Adrenal gland (tissue), 12 donors: ENCODE results near the gene CPTP. TPM values are rescaled to one million over a fixed set of nuclear protein-coding genes. Genes with fewer than 3 reads are reported as not detected.

Experiments
- DNase-seq, 7 donors: peaks; one replicate each; pipeline ENCODE4 v3.0.0-alpha.2; 2019 to 2020
- H3K27ac ChIP-seq, 5 donors: fragments of 200-600 bp; sonication (generic) in 4 of 5; 1 replicate in 3 of 5; 2 replicates in 2 of 5; pipeline versions ENCODE4 v1.5.1 to v1.8.0; 2016 to 2020; ENCODE audit warnings: mild to moderate bottlenecking in 1 of 5
- H3K27me3 ChIP-seq: fragments of 200-600 bp; 2 replicates; pipeline ENCODE4 v1.8.0; 2021
- H3K36me3 ChIP-seq, 2 donors: fragments of 200-600 bp; replicated peaks in 1 of 2; 1 replicate in 1 of 2; 2 replicates in 1 of 2; pipeline versions ENCODE4 v1.5.1 to v1.8.0; 2018 to 2022
- H3K4me1 ChIP-seq, 2 donors: fragments of 200-600 bp; replicated peaks in 1 of 2; 1 replicate in 1 of 2; 2 replicates in 1 of 2; pipeline versions ENCODE4 v1.5.1 to v1.8.0; 2018 to 2021
- H3K4me3 ChIP-seq, 4 donors: fragments of 200-600 bp; sonication (generic) in 3 of 4; one replicate each; pipeline ENCODE4 v1.5.1; 2016 to 2018
- H3K9me3 ChIP-seq, 3 donors: fragments of 200-600 bp; sonication (generic) in 1 of 3; replicated peaks in 1 of 3; 1 replicate in 2 of 3; 2 replicates in 1 of 3; pipeline versions ENCODE4 v1.5.1 to v1.8.0; 2016 to 2021
- CTCF ChIP-seq, 6 experiments: fragments of 450-650 bp in 4 of 6; fragments of 200-600 bp in 2 of 6; sonication (generic) in 1 of 6; IDR thresholded peaks; 1 replicate in 5 of 6; 2 replicates in 1 of 6; pipeline versions ENCODE4 v1.5.1 to v1.8.0; 2016 to 2021; ENCODE audit warnings: antibody characterized with exemption in 6 of 6, mild to moderate bottlenecking in 2 of 6, moderate library complexity in 1 of 6
- POLR2A ChIP-seq, 2 donors: fragments of 450-650 bp; IDR thresholded peaks; one replicate each; pipeline ENCODE4 v1.6.1; 2017; ENCODE audit warnings: antibody characterized with exemption in 2 of 2, mild to moderate bottlenecking in 2 of 2, moderate library complexity in 1 of 2
- WGBS, 4 donors: extraction: QIAGEN DNeasy Blood & Tissue Kit in 2 of 4; methylation state at CpG; one replicate each; pipeline versions ENCODE4 v1.1.5 to v1.1.7; 2013 to 2017; 5-methylcytosine and 5-hydroxymethylcytosine counted together
- intact Hi-C, 2 donors: fragments of 100-400 bp; cut with DNase I; formaldehyde crosslinking; loops; one replicate each; pipeline versions ENCODE4 v1.14.1 to v1.15.0; 2022 to 2023
- polyA plus RNA-seq, 3 donors: library from polyadenylated mRNA; stranded (reverse); fragments of 200-250 nt in 2 of 3; fragments of 350-450 nt in 1 of 3; fragmentation: Illumina TruSeq in 1 of 3; extraction: RNeasy Lipid Tissue Mini Kit (QIAGEN cat#74804) in 1 of 3; gene quantifications; one replicate each; pipeline ENCODE4 v1.2.3, GENCODE V29; 2013 to 2014
- total RNA-seq, 9 donors: library from RNA; depleted of rRNA in 4 of 9; stranded (reverse); fragments of >200 nt in 4 of 9; fragments of 120-200 nt in 1 of 9; fragmentation: NEBNext Ultra II Directional in 1 of 9; extraction: Animal tissue kit (Norgen Biotek cat#: 25700) in 1 of 9; gene quantifications; one replicate each; pipeline versions ENCODE4 v1.1.0 to v1.2.4, GENCODE V29; 2013 to 2023
- donor health status: healthy with polysubstance abuse.
- donor health status: Bipolar disorder and iron deficiency.
- donor health status: DM: yes; HTN: yes; CAD: no.
- donor health status: DM: no; HTN: no; CAD: no.
- donor health status: DM: no; HTN: no; CAD: no.
- donor health status: DM: yes; HTN: yes; CAD: no.

The CPTP gene
- total and polyA plus RNA-seq, 12 donors: 2.9 to 53.0 (median 29.0) TPM

GRCh38 chr1:1282998-1283397 is 41.6 kb upstream of the CPTP start:
- peak in 1 of 7 donors; percentile 13 for DNase-seq
- Histone ChIP-seq H3K4me3 (no peak overlapping the region), H3K9me3 (no peaks in the 10 kb centered on the region), H3K27me3 (peaks cover 18% of the 10 kb centered on the region), H3K36me3 (no peaks in the 10 kb centered on the region), H3K4me1 (peaks cover 4 to 16% of the 10 kb centered on the region in 2 donors), H3K27ac (no peak overlapping the region)
- intact Hi-C loops: no loop called here
- TF ChIP-seq CTCF (IDR thresholded peaks at IDR 0.05) (no peak), POLR2A (IDR thresholded peaks at IDR 0.05) (no peak)
- 65 to 72% (median 69%) methylated on average over 8 to 14 of the region's 14 CpGs for WGBS, 4 donors

- Histone ChIP-seq H3K9me3 (no peaks in the 10 kb centered on the region), H3K4me3 (no peak overlapping the region), H3K36me3 (no peaks in the 10 kb centered on the region), H3K4me1 (peaks cover 4 to 16% of the 10 kb centered on the region in 2 donors), H3K27me3 (peaks cover 18% of the 10 kb centered on the region), H3K27ac (no peak overlapping the region)
- no peak for DNase-seq
- 10 to 15% (median 13%) methylated on average over 4 to 8 of the region's 9 CpGs; no CpG with 5 or more reads in 1 of the 4 donors for WGBS, 4 donors
- intact Hi-C loops: no loop called here
- TF ChIP-seq POLR2A (IDR thresholded peaks at IDR 0.05) (no peak), CTCF (IDR thresholded peaks at IDR 0.05) (no peak)
Measured at GRCh38 chr1:1283821-1284220, 40.8 kb upstream of the CPTP start.

- no peak for DNase-seq
- intact Hi-C loops: no loop called here
- Histone ChIP-seq H3K36me3 (no peaks in the 10 kb centered on the region), H3K4me1 (peaks cover 4 to 16% of the 10 kb centered on the region in 2 donors), H3K27me3 (peaks cover 18% of the 10 kb centered on the region), H3K4me3 (no peak overlapping the region), H3K9me3 (no peaks in the 10 kb centered on the region), H3K27ac (no peak overlapping the region)
- 64 to 82% (median 80%) methylated on average over 12 to 31 of the region's 32 CpGs for WGBS, 4 donors
- TF ChIP-seq POLR2A (IDR thresholded peaks at IDR 0.05) (no peak), CTCF (IDR thresholded peaks at IDR 0.05) (no peak)
Measured at GRCh38 chr1:1284221-1285101, 40.1 kb upstream of the CPTP start.

- 60 to 94% (median 91%) methylated on average over 2 to 22 of the region's 22 CpGs for WGBS, 4 donors
- Histone ChIP-seq H3K27me3 (peaks cover 18% of the 10 kb centered on the region), H3K9me3 (no peaks in the 10 kb centered on the region), H3K27ac (no peak overlapping the region), H3K4me3 (no peak overlapping the region), H3K4me1 (peaks cover 4 to 16% of the 10 kb centered on the region in 2 donors), H3K36me3 (no peaks in the 10 kb centered on the region)
- intact Hi-C loops: no loop called here
- TF ChIP-seq CTCF (IDR thresholded peaks at IDR 0.05): no peak
- TF ChIP-seq POLR2A (IDR thresholded peaks at IDR 0.05): no peak
- no peak for DNase-seq
Measured at GRCh38 chr1:1285102-1285571, 39.5 kb upstream of the CPTP start.
